ENCODE data around the gene ATP2B2. TPM values are rescaled to one million over a fixed set of nuclear protein-coding genes. Genes with fewer than 3 reads are reported as not detected.
A peak's percentile ranks its signal among the peaks of the same experiment; 100 is the strongest.

The ATP2B2 gene
- polyA plus RNA-seq, 4 donors = 0.39 to 0.55 TPM; not detected in 2

DNA sequence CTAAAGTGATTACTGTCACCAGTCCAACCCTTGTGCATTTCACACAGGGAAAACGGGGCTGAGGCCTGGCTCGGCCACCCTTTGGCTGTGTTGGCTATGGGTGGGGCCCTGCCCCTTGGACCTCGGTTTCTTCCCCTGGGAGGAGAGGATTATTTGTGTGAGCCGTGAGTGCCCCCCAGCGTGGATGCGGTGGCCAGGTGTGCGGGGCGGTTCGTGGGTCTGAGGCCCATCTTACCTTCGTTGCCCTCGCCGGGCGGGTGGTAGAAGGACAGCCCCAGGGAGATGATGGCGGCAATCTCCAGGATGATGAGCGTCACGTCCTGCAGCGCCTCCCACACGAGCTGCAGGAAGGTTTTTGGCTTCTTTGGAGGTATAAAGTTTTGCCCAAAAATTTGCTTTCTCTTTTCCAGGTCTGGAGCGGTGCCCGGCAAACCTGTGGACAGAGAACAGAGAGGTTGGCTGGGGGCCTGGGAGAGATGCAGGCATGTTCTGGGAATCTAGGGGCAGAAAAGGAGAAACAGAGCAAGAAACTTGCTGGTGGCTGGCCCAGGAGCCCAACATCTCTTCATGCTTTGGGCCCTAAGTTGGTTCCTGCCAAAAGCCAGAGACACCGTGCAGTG, 94.9 kb downstream of the ATP2B2 start:
- DNase-seq (peak in 1 of 2 donors; percentile 20), FAIRE-seq (no peak)
- no peaks in the 10 kb centered on the region for H3K4me1 ChIP-seq (ENCODE audit: control insufficient read depth in 3 of 3, insufficient read depth in 2 of 3, low read depth in 1 of 3, low read length in 2 of 3)
- H3K27me3 ChIP-seq (ENCODE audit: control insufficient read depth in 3 of 3, insufficient read depth in 3 of 3, low read length in 3 of 3) = no peaks in the 10 kb centered on the region
- H3K9me3 ChIP-seq (ENCODE audit: control insufficient read depth in 2 of 2, insufficient read depth in 1 of 2, low read depth in 1 of 2, low read length in 1 of 2) = no peaks in the 10 kb centered on the region
- H3K36me3 ChIP-seq (ENCODE audit: control insufficient read depth in 3 of 3, insufficient read depth in 2 of 3, low read depth in 1 of 3, low read length in 3 of 3) = no peaks in the 10 kb centered on the region
- no peak overlapping the region for H3K27ac ChIP-seq (ENCODE audit: low read depth in 1 of 3, low read length in 2 of 3)
- 53 to 81% (median 61%) methylated on average over 21 of the region's 21 CpGs for WGBS, 3 donors
- H3K4me3 ChIP-seq (ENCODE audit: low read depth in 1 of 3, low read length in 3 of 3) = no peak overlapping the region

DNA sequence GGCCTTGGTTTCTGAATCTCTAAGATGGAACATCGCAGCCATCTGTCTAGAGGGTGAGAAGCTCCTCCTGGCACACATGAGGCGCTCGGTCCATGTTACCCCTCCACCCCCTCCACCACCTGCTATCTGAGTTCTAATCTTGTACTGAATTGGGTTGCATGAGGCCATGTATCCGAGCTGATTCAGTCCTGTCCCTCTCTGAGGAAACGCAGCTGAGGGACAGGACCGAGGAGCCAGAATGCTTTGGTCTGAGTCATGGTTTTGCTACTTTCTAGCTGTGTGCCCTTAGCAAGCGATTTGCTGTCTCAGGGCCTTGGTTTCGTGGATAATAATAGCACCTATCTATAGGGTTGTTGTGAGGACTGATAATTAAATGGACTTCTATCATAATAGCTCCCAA, 96.7 kb downstream of the ATP2B2 start:
- DNase-seq = no peak
- Histone ChIP-seq H3K4me1 (ENCODE audit: control insufficient read depth in 3 of 3, insufficient read depth in 2 of 3, low read depth in 1 of 3, low read length in 2 of 3) (no peaks in the 10 kb centered on the region), H3K4me3 (ENCODE audit: low read depth in 1 of 3, low read length in 3 of 3) (no peak overlapping the region), H3K9me3 (ENCODE audit: control insufficient read depth in 2 of 2, insufficient read depth in 1 of 2, low read depth in 1 of 2, low read length in 1 of 2) (no peaks in the 10 kb centered on the region), H3K27me3 (ENCODE audit: control insufficient read depth in 3 of 3, insufficient read depth in 3 of 3, low read length in 3 of 3) (no peaks in the 10 kb centered on the region), H3K36me3 (ENCODE audit: control insufficient read depth in 3 of 3, insufficient read depth in 2 of 3, low read depth in 1 of 3, low read length in 3 of 3) (no peaks in the 10 kb centered on the region), H3K27ac (ENCODE audit: low read depth in 1 of 3, low read length in 2 of 3) (no peak overlapping the region)
- no peak for FAIRE-seq
- 82 to 87% (median 84%) methylated on average over 8 of the region's 8 CpGs for WGBS, 3 donors

DNA sequence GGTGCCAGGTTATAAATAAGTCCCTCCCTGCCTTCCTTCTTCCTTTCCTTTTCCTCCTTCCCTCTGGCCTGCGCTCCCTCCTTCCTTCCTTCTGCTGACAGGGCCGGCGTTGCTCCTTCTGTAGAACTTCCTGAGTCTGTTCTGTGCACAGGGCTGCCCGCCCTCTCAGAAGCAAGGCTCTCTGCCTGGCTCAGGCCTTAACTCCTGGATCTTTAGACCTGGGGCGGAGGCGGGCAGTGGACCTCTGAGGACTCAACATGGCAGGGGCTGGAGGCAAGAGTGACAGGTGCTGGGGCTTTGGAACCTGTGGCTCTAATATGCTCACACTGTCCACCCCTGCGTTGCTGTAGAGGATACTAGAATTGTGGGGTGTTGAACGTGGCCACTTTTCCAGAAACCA, 98.0 kb downstream of the ATP2B2 start:
- Histone ChIP-seq H3K9me3 (ENCODE audit: control insufficient read depth in 2 of 2, insufficient read depth in 1 of 2, low read depth in 1 of 2, low read length in 1 of 2) (no peaks in the 10 kb centered on the region), H3K36me3 (ENCODE audit: control insufficient read depth in 3 of 3, insufficient read depth in 2 of 3, low read depth in 1 of 3, low read length in 3 of 3) (no peaks in the 10 kb centered on the region), H3K4me3 (ENCODE audit: low read depth in 1 of 3, low read length in 3 of 3) (no peak overlapping the region), H3K27me3 (ENCODE audit: control insufficient read depth in 3 of 3, insufficient read depth in 3 of 3, low read length in 3 of 3) (no peaks in the 10 kb centered on the region), H3K27ac (ENCODE audit: low read depth in 1 of 3, low read length in 2 of 3) (no peak overlapping the region), H3K4me1 (ENCODE audit: control insufficient read depth in 3 of 3, insufficient read depth in 2 of 3, low read depth in 1 of 3, low read length in 2 of 3) (no peaks in the 10 kb centered on the region)
- FAIRE-seq (no peak), DNase-seq (no peak)
- 78 to 87% (median 82%) methylated on average over 8 of the region's 8 CpGs for whole genome bisulfite sequencing, 3 donors

- DNase-seq = no peak
- FAIRE-seq = no peak
- Histone ChIP-seq H3K36me3 (ENCODE audit: control insufficient read depth in 3 of 3, insufficient read depth in 2 of 3, low read depth in 1 of 3, low read length in 3 of 3) (no peaks in the 10 kb centered on the region), H3K4me3 (ENCODE audit: low read depth in 1 of 3, low read length in 3 of 3) (no peak overlapping the region), H3K4me1 (ENCODE audit: control insufficient read depth in 3 of 3, insufficient read depth in 2 of 3, low read depth in 1 of 3, low read length in 2 of 3) (no peaks in the 10 kb centered on the region), H3K27me3 (ENCODE audit: control insufficient read depth in 3 of 3, insufficient read depth in 3 of 3, low read length in 3 of 3) (no peaks in the 10 kb centered on the region), H3K27ac (ENCODE audit: low read depth in 1 of 3, low read length in 2 of 3) (no peak overlapping the region), H3K9me3 (ENCODE audit: control insufficient read depth in 2 of 2, insufficient read depth in 1 of 2, low read depth in 1 of 2, low read length in 1 of 2) (no peaks in the 10 kb centered on the region)
- 85 to 89% (median 85%) methylated on average over 6 of the region's 6 CpGs for WGBS, 3 donors
Measured at GRCh38 chr3:10406414-10406813, 99.0 kb downstream of the ATP2B2 start.

DNA sequence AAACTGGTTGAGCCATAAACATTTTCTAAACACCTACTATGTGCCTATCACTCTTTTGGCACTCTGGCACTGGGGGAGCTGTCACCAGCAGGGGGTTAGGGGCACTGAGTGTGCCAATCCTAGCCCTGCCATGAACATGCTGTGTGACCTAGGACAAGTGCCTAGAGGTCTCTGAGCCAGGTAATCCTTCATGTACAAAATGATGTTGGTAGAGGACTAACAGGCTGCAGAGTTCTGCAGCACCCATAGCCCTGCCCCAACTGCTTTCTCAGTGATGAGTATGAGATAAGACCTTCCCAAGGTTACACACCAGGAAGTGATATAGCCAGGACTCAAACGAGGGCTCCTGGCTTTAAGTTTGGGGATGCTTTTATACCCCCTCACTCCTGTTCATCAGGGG, 99.6 kb downstream of the ATP2B2 start:
- no peaks in the 10 kb centered on the region for H3K9me3 ChIP-seq (ENCODE audit: control insufficient read depth in 2 of 2, insufficient read depth in 1 of 2, low read depth in 1 of 2, low read length in 1 of 2)
- H3K27me3 ChIP-seq (ENCODE audit: control insufficient read depth in 3 of 3, insufficient read depth in 3 of 3, low read length in 3 of 3) = no peaks in the 10 kb centered on the region
- no peak for FAIRE-seq

DNA sequence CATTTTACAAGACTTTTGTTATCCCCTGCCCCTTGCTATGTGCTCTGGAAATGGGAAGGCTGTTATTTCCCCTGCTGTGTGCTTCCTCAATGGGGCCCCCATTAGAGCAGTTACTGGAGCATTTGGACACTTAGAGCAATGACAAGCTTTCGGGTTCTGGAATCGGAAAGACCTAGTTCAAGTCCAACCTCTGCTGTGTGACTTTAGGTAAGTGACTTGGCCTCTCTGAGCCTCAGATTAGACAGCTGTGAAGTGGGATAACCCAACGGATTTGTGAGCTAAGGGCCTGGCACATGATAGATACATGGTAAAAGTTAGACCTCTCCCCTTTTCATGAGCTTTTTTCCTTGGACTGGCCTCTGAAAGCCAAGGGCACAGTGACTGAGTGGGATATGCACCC, 100.5 kb downstream of the ATP2B2 start:
- FAIRE-seq = no peak
- no peaks in the 10 kb centered on the region for H3K27me3 ChIP-seq (ENCODE audit: control insufficient read depth in 3 of 3, insufficient read depth in 3 of 3, low read length in 3 of 3)
- 60 to 88% (median 83%) methylated on average over 3 of the region's 3 CpGs for WGBS, 3 donors
- no peaks in the 10 kb centered on the region for H3K4me1 ChIP-seq (ENCODE audit: control insufficient read depth in 3 of 3, insufficient read depth in 2 of 3, low read depth in 1 of 3, low read length in 2 of 3)
- H3K4me3 ChIP-seq (ENCODE audit: low read depth in 1 of 3, low read length in 3 of 3) = no peak overlapping the region
- DNase-seq = no peak
- H3K9me3 ChIP-seq (ENCODE audit: control insufficient read depth in 2 of 2, insufficient read depth in 1 of 2, low read depth in 1 of 2, low read length in 1 of 2) = no peaks in the 10 kb centered on the region
- H3K36me3 ChIP-seq (ENCODE audit: control insufficient read depth in 3 of 3, insufficient read depth in 2 of 3, low read depth in 1 of 3, low read length in 3 of 3) = no peaks in the 10 kb centered on the region
- H3K27ac ChIP-seq (ENCODE audit: low read depth in 1 of 3, low read length in 2 of 3) = no peak overlapping the region

More for the DNA sequence above, 99.6 kb downstream of the ATP2B2 start:
- Histone ChIP-seq H3K4me1 (ENCODE audit: control insufficient read depth in 3 of 3, insufficient read depth in 2 of 3, low read depth in 1 of 3, low read length in 2 of 3) (no peaks in the 10 kb centered on the region), H3K27ac (ENCODE audit: low read depth in 1 of 3, low read length in 2 of 3) (no peak overlapping the region), H3K4me3 (ENCODE audit: low read depth in 1 of 3, low read length in 3 of 3) (no peak overlapping the region), H3K36me3 (ENCODE audit: control insufficient read depth in 3 of 3, insufficient read depth in 2 of 3, low read depth in 1 of 3, low read length in 3 of 3) (no peaks in the 10 kb centered on the region)
- 0 to 51% (median 13%) methylated on average over 1 of the region's 1 CpG for WGBS, 3 donors
- DNase-seq = no peak

DNA sequence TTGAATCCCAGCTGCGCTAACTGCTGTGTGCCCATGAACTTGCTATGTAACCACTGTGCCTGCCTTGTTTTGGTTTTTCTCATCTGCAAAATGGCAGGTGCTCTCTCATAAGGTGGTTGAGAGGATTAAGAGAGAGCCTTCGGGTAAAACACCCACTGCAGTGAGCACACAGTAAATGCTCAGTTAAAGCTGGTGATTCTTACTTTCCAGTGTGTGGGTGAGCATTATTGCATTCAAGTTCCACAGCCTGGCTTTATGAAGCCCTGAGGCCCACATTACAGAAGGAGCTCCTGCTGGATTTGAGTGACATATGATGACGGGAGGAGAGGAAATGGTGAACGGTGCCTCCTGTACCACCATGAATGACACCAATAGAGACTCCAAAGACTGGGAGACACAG, 101.0 kb downstream of the ATP2B2 start:
- Histone ChIP-seq H3K4me3 (ENCODE audit: low read depth in 1 of 3, low read length in 3 of 3) (no peak overlapping the region), H3K27me3 (ENCODE audit: control insufficient read depth in 3 of 3, insufficient read depth in 3 of 3, low read length in 3 of 3) (no peaks in the 10 kb centered on the region), H3K36me3 (ENCODE audit: control insufficient read depth in 3 of 3, insufficient read depth in 2 of 3, low read depth in 1 of 3, low read length in 3 of 3) (no peaks in the 10 kb centered on the region), H3K4me1 (ENCODE audit: control insufficient read depth in 3 of 3, insufficient read depth in 2 of 3, low read depth in 1 of 3, low read length in 2 of 3) (no peaks in the 10 kb centered on the region), H3K9me3 (ENCODE audit: control insufficient read depth in 2 of 2, insufficient read depth in 1 of 2, low read depth in 1 of 2, low read length in 1 of 2) (no peaks in the 10 kb centered on the region), H3K27ac (ENCODE audit: low read depth in 1 of 3, low read length in 2 of 3) (no peak overlapping the region)
- no peak for DNase-seq
- 73 to 77% (median 75%) methylated on average over 4 of the region's 4 CpGs for WGBS, 3 donors
- FAIRE-seq = no peak

DNA sequence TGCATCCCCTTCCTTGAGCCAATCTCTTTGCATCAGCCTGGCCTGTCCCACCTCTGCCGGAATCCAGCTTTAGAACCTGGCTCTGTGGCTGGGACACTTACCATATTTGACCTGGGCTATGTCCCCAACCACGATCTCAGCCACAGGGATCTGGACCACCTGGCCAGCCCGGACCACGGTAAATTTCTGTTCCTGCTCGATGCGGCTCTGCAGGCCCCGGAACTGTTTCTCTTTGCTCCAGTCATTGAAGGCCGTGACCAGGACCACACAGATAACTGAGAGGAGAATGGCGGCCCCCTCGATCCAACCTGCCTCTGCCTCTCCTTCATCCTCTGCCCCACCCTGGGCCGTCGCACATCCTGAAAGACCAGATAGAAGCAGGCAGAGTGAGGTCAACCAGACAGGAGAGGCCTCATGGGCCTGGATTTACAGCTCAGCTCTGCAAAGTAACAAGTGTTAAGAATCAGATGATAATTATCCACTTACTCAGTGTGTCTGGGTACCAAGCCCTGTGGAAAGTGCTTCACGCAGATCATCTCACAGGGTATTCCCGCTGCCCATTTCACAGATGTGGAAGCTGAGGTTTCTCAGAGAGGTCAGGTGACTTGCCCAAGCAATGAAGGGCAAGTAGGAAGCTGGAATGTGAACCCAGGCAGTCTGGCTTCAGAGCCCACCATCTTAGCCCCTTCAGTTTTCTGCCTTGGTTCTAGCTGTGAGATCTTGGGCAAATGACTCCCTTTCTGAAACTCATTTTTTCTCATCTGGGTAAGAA, 103.2 kb downstream of the ATP2B2 start:
- H3K27ac ChIP-seq (ENCODE audit: low read depth in 1 of 3, low read length in 2 of 3) = no peak overlapping the region
- H3K4me1 ChIP-seq (ENCODE audit: control insufficient read depth in 3 of 3, insufficient read depth in 2 of 3, low read depth in 1 of 3, low read length in 2 of 3) = no peaks in the 10 kb centered on the region
- no peaks in the 10 kb centered on the region for H3K9me3 ChIP-seq (ENCODE audit: control insufficient read depth in 2 of 2, insufficient read depth in 1 of 2, low read depth in 1 of 2, low read length in 1 of 2)
- no peaks in the 10 kb centered on the region for H3K27me3 ChIP-seq (ENCODE audit: control insufficient read depth in 3 of 3, insufficient read depth in 3 of 3, low read length in 3 of 3)
- H3K4me3 ChIP-seq (ENCODE audit: low read depth in 1 of 3, low read length in 3 of 3) = no peak overlapping the region
- DNase-seq (no peak), FAIRE-seq (no peak)
- 94 to 96% (median 95%) methylated on average over 14 of the region's 14 CpGs for WGBS, 3 donors
- no peaks in the 10 kb centered on the region for H3K36me3 ChIP-seq (ENCODE audit: control insufficient read depth in 3 of 3, insufficient read depth in 2 of 3, low read depth in 1 of 3, low read length in 3 of 3)

All from small intestine (tissue), 7 donors.